WI38 (cell line): ENCODE data around the gene GPR132.

ENCODE experiments used
- H3K4me3 ChIP-seq: 2 replicates; pipeline ENCODE4 v1.5.1; 2011; ENCODE audit warnings: low read depth, mild to moderate bottlenecking, control low read depth, low read length
- CTCF ChIP-seq: IDR thresholded peaks from 2 replicates; pipeline ENCODE4 v1.5.1; 2012; ENCODE audit warnings: low read depth, mild to moderate bottlenecking, control low read depth, low read length

GPR132 gene

GRCh38 chr14:105058521-105059034, 6.7 kb downstream of the GPR132 start:
- no peak for TF ChIP-seq CTCF
- no peak overlapping the region for H3K4me3 ChIP-seq

- TF ChIP-seq CTCF: no peak
- H3K4me3 ChIP-seq: no peak overlapping the region
Measured at GRCh38 chr14:105056303-105056831, 8.9 kb downstream of the GPR132 start.

- H3K4me3 ChIP-seq: no peak overlapping the region
Measured at GRCh38 chr14:105055736-105056302, 9.4 kb downstream of the GPR132 start.

GRCh38 chr14:105055334-105055733, 9.9 kb downstream of the GPR132 start:
- TF ChIP-seq CTCF: no peak
- no peak overlapping the region for H3K4me3 ChIP-seq

More at GRCh38 chr14:105055736-105056302, 9.4 kb downstream of the GPR132 start:
- no peak for TF ChIP-seq CTCF

GRCh38 chr14:105053996-105054395, 11.2 kb downstream of the GPR132 start:
- H3K4me3 ChIP-seq: no peak overlapping the region
- no peak for TF ChIP-seq CTCF

GRCh38 chr14:105053421-105053820, 11.8 kb downstream of the GPR132 start:
- no peak overlapping the region for H3K4me3 ChIP-seq
- TF ChIP-seq CTCF: no peak

- no peak for TF ChIP-seq CTCF
- no peak overlapping the region for H3K4me3 ChIP-seq
Measured at GRCh38 chr14:105052110-105052458, 13.1 kb downstream of the GPR132 start.
